Mucosa of descending colon (tissue), 3 donors: ENCODE results near the gene DPP6. TPM values are rescaled to one million over a fixed set of nuclear protein-coding genes. Genes with fewer than 3 reads are reported as not detected.

Experiments
- ATAC-seq: fragments of 200-7000 bp; cut with Tn5 transposase; one replicate; pipeline ENCODE4 v1.9.1; 2020; ENCODE audit warnings: mild to moderate bottlenecking, moderate library complexity
- DNase-seq, 3 donors: peaks; one replicate each; pipeline ENCODE4 v3.0.0-alpha.2; 2020
- H3K36me3 ChIP-seq: fragments of 200-600 bp; one replicate; pipeline ENCODE4 v1.8.0; 2021; ENCODE audit warnings: low read depth, mild to moderate bottlenecking
- H3K4me1 ChIP-seq: fragments of 200-600 bp; one replicate; pipeline ENCODE4 v1.8.0; 2021; ENCODE audit warnings: low read depth, mild to moderate bottlenecking
- H3K4me3 ChIP-seq: fragments of 200-600 bp; one replicate; pipeline ENCODE4 v1.8.0; 2021; ENCODE audit warnings: mild to moderate bottlenecking
- H3K9me3 ChIP-seq: fragments of 200-600 bp; one replicate; pipeline ENCODE4 v1.8.0; 2021; ENCODE audit warnings: mild to moderate bottlenecking
- intact Hi-C, 2 donors: fragments of 100-400 bp; cut with DNase I in 1 of 2; cut with micrococcal nuclease in 1 of 2; formaldehyde crosslinking; loops; one replicate each; pipeline versions ENCODE4 v1.11.0 to v1.11.1; 2022; cut with DNase I, micrococcal nuclease
- total RNA-seq, 3 donors: library from RNA; stranded (reverse); fragmentation: NEBNext Ultra II Directional in 2 of 3; extraction: Animal tissue kit (Norgen Biotek cat#: 25700) in 2 of 3; gene quantifications; one replicate each; pipeline versions ENCODE4 v1.2.1 to v1.2.4, GENCODE V29; 2021 to 2023
- TF ChIP-seq, protein P1 (sequence below): fragments of 200-600 bp; IDR thresholded peaks from one replicate; pipeline ENCODE4 v1.8.0; 2022; ENCODE audit warnings: antibody characterized with exemption, mild to moderate bottlenecking
- donor health status: DM: no; HTN: no; CAD: no; lungs with moderate emphysema.
- donor health status: DM: no; HTN: no; CAD: no.
- donor health status: DM: no; HTN: yes; CAD: no.

Gene DPP6
- total RNA-seq, 3 donors from 2014 or later: 1.3 to 33.8 (median 1.5) TPM

DNA sequence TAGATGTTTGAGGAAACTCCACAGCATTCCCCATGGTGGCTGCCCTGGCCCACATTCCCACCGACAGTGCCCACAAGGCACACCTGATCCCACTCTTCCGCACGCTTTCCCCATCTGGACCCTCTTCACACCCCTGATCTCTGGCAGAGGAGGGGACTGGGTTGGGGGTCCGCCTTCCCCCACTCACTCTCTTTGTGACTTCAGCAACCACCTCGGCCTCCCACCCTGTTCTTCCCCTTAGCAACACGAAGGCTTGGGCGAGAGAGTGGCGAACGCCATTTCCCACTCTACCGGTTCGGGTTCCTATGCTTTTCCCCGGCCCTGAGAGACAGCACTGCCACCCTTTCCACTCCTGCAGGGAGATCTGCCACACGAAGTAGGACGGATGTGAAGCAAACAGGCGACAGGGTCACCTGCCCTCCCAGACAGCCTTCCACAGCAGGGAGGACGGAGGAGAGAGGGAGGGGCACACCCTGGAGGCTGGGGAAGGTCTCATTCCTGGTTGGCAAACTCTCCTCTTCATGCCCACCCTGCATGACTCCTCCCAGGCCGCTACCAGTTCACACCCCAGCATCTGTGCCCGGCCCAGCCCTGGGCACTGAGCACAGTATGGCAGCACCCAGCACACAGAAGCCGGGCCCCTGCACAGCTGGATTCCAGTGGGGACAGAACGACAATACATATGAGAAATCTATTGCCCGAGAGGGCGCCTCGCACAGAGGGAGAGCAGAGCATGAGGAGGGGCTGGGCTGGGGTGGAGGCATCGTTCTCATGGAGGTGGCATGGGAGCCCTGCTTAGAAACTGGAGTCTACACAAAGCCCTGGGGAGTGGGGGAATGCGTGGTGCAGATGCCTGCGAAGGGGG is 857.3 kb downstream of the DPP6 start:
- H3K4me1 ChIP-seq: peaks cover 7% of the 10 kb centered on the region
- intact Hi-C loops: no loop called here
- no peak for ATAC-seq
- no peaks in the 10 kb centered on the region for H3K36me3 ChIP-seq
- no peak overlapping the region for H3K4me3 ChIP-seq
- TF ChIP-seq, protein P1, sequence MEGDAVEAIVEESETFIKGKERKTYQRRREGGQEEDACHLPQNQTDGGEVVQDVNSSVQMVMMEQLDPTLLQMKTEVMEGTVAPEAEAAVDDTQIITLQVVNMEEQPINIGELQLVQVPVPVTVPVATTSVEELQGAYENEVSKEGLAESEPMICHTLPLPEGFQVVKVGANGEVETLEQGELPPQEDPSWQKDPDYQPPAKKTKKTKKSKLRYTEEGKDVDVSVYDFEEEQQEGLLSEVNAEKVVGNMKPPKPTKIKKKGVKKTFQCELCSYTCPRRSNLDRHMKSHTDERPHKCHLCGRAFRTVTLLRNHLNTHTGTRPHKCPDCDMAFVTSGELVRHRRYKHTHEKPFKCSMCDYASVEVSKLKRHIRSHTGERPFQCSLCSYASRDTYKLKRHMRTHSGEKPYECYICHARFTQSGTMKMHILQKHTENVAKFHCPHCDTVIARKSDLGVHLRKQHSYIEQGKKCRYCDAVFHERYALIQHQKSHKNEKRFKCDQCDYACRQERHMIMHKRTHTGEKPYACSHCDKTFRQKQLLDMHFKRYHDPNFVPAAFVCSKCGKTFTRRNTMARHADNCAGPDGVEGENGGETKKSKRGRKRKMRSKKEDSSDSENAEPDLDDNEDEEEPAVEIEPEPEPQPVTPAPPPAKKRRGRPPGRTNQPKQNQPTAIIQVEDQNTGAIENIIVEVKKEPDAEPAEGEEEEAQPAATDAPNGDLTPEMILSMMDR: no peak
- DNase-seq: no peak
- peaks cover 10% of the 10 kb centered on the region for H3K9me3 ChIP-seq

DNA sequence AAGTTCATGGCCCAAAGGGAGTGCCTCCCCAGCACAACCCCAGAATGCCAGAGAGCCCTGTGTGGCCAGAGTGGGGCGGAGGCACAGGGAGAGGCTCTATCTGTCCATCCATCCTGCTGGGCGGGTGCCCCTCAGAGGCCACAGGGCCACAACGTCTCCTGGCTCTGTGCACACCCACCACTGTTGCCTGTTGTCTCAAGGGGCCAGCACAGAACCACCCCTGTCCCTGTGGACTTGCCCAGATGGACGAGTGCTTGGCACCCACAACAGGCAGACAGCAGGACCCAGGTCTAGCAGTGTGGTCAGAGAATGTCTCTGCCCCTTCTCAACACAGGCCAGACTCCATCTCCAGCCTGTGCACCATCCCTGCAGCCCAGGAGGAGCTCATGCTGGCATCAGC is 857.9 kb downstream of the DPP6 start:
- TF ChIP-seq, protein P1: no peak
- H3K9me3 ChIP-seq: peaks cover 10% of the 10 kb centered on the region
- DNase-seq (no peak), ATAC-seq (no peak)
- no peaks in the 10 kb centered on the region for H3K36me3 ChIP-seq
- H3K4me1 ChIP-seq: peaks cover 7% of the 10 kb centered on the region
- intact Hi-C loops: no loop called here
- H3K4me3 ChIP-seq: no peak overlapping the region

DNA sequence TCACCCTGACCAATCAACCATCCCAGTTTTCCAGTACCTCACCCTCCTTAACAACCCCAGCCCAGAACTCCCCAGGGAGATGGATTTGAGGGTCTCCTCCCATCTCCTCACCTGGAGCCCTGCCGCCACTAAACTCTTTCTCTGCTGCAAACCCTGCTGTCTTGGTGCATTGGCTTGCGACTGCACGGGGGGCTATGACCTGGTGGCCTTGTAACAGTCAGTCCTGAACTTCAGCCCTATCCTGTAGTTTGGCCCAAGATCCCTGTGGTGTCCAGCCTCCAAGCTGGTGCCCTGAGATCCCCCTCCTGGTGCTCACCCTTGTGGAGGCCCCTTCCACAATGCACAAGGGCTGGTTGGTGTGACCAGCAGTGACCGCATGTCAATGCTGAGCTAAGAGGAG is 858.8 kb downstream of the DPP6 start:
- Histone ChIP-seq H3K4me1 (peaks cover 7% of the 10 kb centered on the region), H3K4me3 (no peak overlapping the region), H3K36me3 (no peaks in the 10 kb centered on the region), H3K9me3 (peaks cover 10% of the 10 kb centered on the region)
- TF ChIP-seq, protein P1: no peak
- ATAC-seq (no peak), DNase-seq (no peak)
- intact Hi-C loops: no loop called here

DNA sequence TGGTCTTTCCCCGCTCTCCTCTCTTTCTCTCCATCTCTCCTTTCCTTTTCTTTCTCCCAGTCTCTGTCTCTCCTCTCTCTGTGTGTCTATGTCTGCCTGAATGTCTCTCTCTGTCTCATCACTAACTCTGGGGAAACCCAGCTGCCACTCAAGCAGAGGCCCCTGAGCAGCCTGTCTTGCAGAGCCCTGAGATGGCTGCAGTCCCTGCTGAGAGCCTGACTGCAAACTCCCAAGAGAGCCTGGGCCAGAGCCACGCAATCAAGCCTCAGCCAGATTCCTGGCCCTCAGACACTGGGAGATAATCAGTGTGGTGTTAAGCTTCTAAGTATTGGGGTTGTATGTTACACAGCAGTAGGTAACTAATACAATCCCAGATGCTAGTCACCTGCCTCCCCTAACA is 859.2 kb downstream of the DPP6 start:
- Histone ChIP-seq H3K4me3 (no peak overlapping the region), H3K9me3 (peaks cover 10% of the 10 kb centered on the region), H3K36me3 (no peaks in the 10 kb centered on the region), H3K4me1 (peaks cover 7% of the 10 kb centered on the region)
- ATAC-seq: no peak
- intact Hi-C loops: no loop called here
- no peak for DNase-seq
- TF ChIP-seq, protein P1: no peak

DNA sequence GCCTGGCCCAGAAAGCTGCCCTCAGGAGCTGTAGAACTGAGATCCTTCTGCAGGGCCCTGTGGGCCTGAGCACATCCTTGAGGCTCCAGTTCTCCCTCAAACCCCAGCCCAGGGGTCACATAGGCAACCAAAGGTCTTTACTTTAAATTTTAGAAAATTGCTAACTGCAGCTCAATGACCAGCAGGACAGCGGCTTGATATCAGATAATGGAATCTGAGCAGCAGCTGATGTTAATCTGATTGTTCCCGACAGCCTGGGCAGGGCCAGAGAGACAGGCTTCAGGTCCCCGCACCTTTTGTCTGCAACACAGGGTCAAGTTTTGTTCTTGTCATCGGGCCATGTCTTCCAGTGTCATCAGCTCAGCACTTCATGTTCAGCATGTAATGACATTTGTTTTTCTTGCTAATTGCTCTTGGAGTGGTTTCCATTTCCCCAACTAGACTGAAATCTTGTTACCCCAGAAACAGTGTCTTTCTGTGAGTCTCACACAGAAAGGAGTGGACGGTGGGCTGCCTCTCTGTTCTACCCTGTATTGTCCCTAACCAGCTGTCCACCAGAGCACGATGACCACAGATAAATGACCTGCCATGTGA is 859.8 kb downstream of the DPP6 start:
- ATAC-seq (no peak), DNase-seq (no peak)
- TF ChIP-seq, protein P1: no peak
- intact Hi-C loops: no loop called here
- no peak overlapping the region for H3K4me3 ChIP-seq
- H3K36me3 ChIP-seq: no peaks in the 10 kb centered on the region
- H3K4me1 ChIP-seq: peaks cover 7% of the 10 kb centered on the region
- H3K9me3 ChIP-seq: peaks cover 10% of the 10 kb centered on the region
